K562 (cell line): ENCODE measurements around the gene UBXN11. TPM values are rescaled to one million over a fixed set of nuclear protein-coding genes. Genes with fewer than 3 reads are reported as not detected.
A peak's percentile ranks its signal among the peaks of the same experiment; 100 is the strongest.

Source experiments
- ATAC-seq: fragments of 200-7000 bp; cut with Tn5 transposase; 3 replicates; pipeline ENCODE4 v1.9.1; 2020; ENCODE audit warnings: moderate library complexity
- BruUV-seq: library from RNA; stranded (reverse); fragments of 400-500 nt; replicated peaks from 2 replicates; lab custom pipeline; 2021; lab: Mats Ljungman, UMichigan
- CTCF ChIA-PET: fragments of 300-600 bp; formaldehyde crosslinking; extraction: SDS; loops from one replicate; lab custom pipeline; 2021; ENCODE audit warnings: low intra/inter-chr PET ratio; lab: Yijun Ruan, JAX
- POLR2A ChIA-PET: fragments of 300-600, 350-650 bp; sonication (Branson Sonifier 250); formaldehyde crosslinking; extraction: SDS; loops from one replicate; lab custom pipeline; 2021; ENCODE audit warnings: antibody characterized with exemption, inconsistent platforms; lab: Yijun Ruan, JAX
- DNase-seq, 4 experiments: peaks; one replicate each; pipeline versions ENCODE4 v3.0.0 to v3.0.0-alpha.2; 2011 to 2018; ENCODE audit warnings: low spot score in 3 of 4, mixed read lengths in 3 of 4; ENCODE audit errors: extremely low read depth in 1 of 4
- FAIRE-seq: peaks from 2 replicates; lab custom pipeline; 2011; peaks lifted over from hg19 to GRCh38; lab: Jason Lieb, UNC
- H2AFZ ChIP-seq: 2 replicates; pipeline ENCODE4 v1.6.0; 2011; ENCODE audit warnings: low read depth, low read length, control low read depth, inconsistent platforms
- H3K27ac ChIP-seq: fragments of 200-600 bp; 3 replicates; pipeline ENCODE4 v1.8.0; 2011; ENCODE audit warnings: low read depth, mild to moderate bottlenecking, control low read depth, inconsistent platforms, low read length, moderate library complexity, mixed read lengths; ENCODE audit errors: extremely low read depth
- H3K27me3 ChIP-seq, 2 experiments: fragments of 300-600 bp in 1 of 2; 2 replicates in 1 of 2; 3 replicates in 1 of 2; pipeline versions ENCODE4 v1.6.0 to v1.8.0; 2011; ENCODE audit warnings: inconsistent platforms in 2 of 2, low read length in 2 of 2, mild to moderate bottlenecking in 1 of 2, mixed read lengths in 1 of 2, moderate library complexity in 1 of 2; ENCODE audit not compliant: control insufficient read depth in 2 of 2, insufficient read depth in 2 of 2
- H3K36me3 ChIP-seq: fragments of 300-600 bp; 3 replicates; pipeline ENCODE4 v1.8.0; 2011; ENCODE audit warnings: mild to moderate bottlenecking, low read length, inconsistent platforms; ENCODE audit not compliant: control insufficient read depth, insufficient read depth
- H3K4me1 ChIP-seq, 2 experiments: fragments of 200-600 bp in 1 of 2; replicated peaks in 1 of 2; 2 replicates in 1 of 2; 3 replicates in 1 of 2; pipeline versions ENCODE4 v1.5.1 to v1.8.0; 2011; ENCODE audit warnings: inconsistent platforms in 2 of 2, low read length in 2 of 2, mild to moderate bottlenecking in 1 of 2, mixed read lengths in 1 of 2, moderate library complexity in 1 of 2; ENCODE audit not compliant: control insufficient read depth in 2 of 2, insufficient read depth in 2 of 2
- H3K4me2 ChIP-seq: 2 replicates; pipeline ENCODE4 v1.6.1; 2011; ENCODE audit warnings: low read length, control low read depth, inconsistent platforms, mixed read lengths; ENCODE audit not compliant: insufficient read depth
- H3K4me3 ChIP-seq: fragments of 200-600 bp; sonication (generic), shearing (Covaris generic); 2 replicates; pipeline ENCODE4 v1.5.1; 2016; ENCODE audit warnings: control low read depth, inconsistent platforms
- H3K79me2 ChIP-seq: fragments of 200-600 bp; 3 replicates; pipeline ENCODE4 v1.8.0; 2011; ENCODE audit warnings: low read length, inconsistent platforms; ENCODE audit not compliant: control insufficient read depth, insufficient read depth
- H3K9ac ChIP-seq, 2 experiments: 2 replicates each; pipeline versions ENCODE4 v1.6.0 to v1.6.1; 2011; ENCODE audit warnings: low read depth in 2 of 2, low read length in 2 of 2, control low read depth in 1 of 2, inconsistent platforms in 1 of 2, mild to moderate bottlenecking in 1 of 2, mixed read lengths in 1 of 2; ENCODE audit not compliant: insufficient read depth in 1 of 2
- H3K9me1 ChIP-seq: one replicate; pipeline ENCODE4 v1.6.0; 2011; ENCODE audit warnings: inconsistent platforms, mild to moderate bottlenecking, low read length, moderate library complexity; ENCODE audit not compliant: control insufficient read depth, insufficient read depth
- H3K9me3 ChIP-seq: replicated peaks from 2 replicates; pipeline ENCODE4 v1.5.1; 2011; ENCODE audit warnings: low read depth, low read length, inconsistent platforms; ENCODE audit not compliant: control insufficient read depth, insufficient read depth
- H4K20me1 ChIP-seq: replicated peaks from 2 replicates; pipeline ENCODE4 v1.6.1; 2011; ENCODE audit warnings: low read length, inconsistent platforms, mixed read lengths; ENCODE audit not compliant: control insufficient read depth, insufficient read depth
- HBP1 ChIP-seq: fragments of 450-650 bp; formaldehyde crosslinking; IDR thresholded peaks from 2 replicates; pipeline ENCODE4 v1.4.0; 2022; ENCODE audit warnings: missing genetic modification characterization
- ID3 ChIP-seq, 2 experiments: fragments of 250-450 bp in 1 of 2; fragments of 450-650 bp in 1 of 2; sonication (Bioruptor Pico) in 1 of 2; IDR thresholded peaks; 2 replicates each; pipeline versions ENCODE4 v1.6.1 to v1.8.0; 2016 to 2021; ENCODE audit warnings: mild to moderate bottlenecking in 2 of 2, moderate library complexity in 2 of 2, missing compliant biosample characterization in 1 of 2, missing genetic modification characterization in 1 of 2
- JUND ChIP-seq, 2 experiments: IDR thresholded peaks; 2 replicates in 1 of 2; 3 replicates in 1 of 2; pipeline ENCODE4 v1.6.1; 2011; ENCODE audit warnings: borderline replicate concordance in 2 of 2, low read depth in 2 of 2, low read length in 2 of 2, improper control_type of control experiment in 1 of 2, missing biosample characterization in 1 of 2, missing genetic modification characterization in 1 of 2, missing genetic modification reagents in 1 of 2
- KHSRP ChIP-seq: fragments of 450-650 bp; IDR thresholded peaks from 2 replicates; pipeline ENCODE4 v1.6.1; 2017
- NR2C1 ChIP-seq, 2 experiments: fragments of 450-650 bp; IDR thresholded peaks; 2 replicates each; pipeline ENCODE4 v1.6.1; 2017; ENCODE audit warnings: mild to moderate bottlenecking in 2 of 2, antibody characterized with exemption in 1 of 2, inconsistent platforms in 1 of 2, missing compliant biosample characterization in 1 of 2, missing genetic modification characterization in 1 of 2
- TEAD1 ChIP-seq, 2 experiments: fragments of 450-650 bp in 1 of 2; sonication (generic) in 1 of 2; formaldehyde crosslinking; IDR thresholded peaks; 2 replicates each; pipeline versions ENCODE4 v1.4.0 to v1.8.0; 2020 to 2022; ENCODE audit warnings: mild to moderate bottlenecking in 2 of 2, missing genetic modification reagents in 1 of 2
- ZBTB2 ChIP-seq: fragments of 450-650 bp; IDR thresholded peaks from 2 replicates; pipeline ENCODE4 v1.6.1; 2016; ENCODE audit warnings: antibody characterized with exemption
- ZBTB33 ChIP-seq: sonication (generic); formaldehyde crosslinking; IDR thresholded peaks from 2 replicates; pipeline ENCODE4 v1.8.1; 2023; ENCODE audit warnings: mild to moderate bottlenecking, missing genetic modification reagents
- ZBTB8A ChIP-seq: fragments of 450-650 bp; IDR thresholded peaks from 2 replicates; pipeline ENCODE4 v1.6.1; 2018; ENCODE audit warnings: mild to moderate bottlenecking, moderate library complexity; ENCODE audit not compliant: partially characterized antibody
- ZNF146 ChIP-seq: IDR thresholded peaks from one replicate; pipeline ENCODE4 v1.6.1; 2018; ENCODE audit warnings: missing compliant biosample characterization; ENCODE audit not compliant: unreplicated experiment
- WGBS: fragments of 100-300 bp; shearing (Covaris generic); methylation state at CpG from one replicate; pipeline ENCODE4 v1.1.6; 2016; ENCODE audit warnings: low coverage, mixed read lengths; ENCODE audit not compliant: insufficient coverage; ENCODE audit errors: missing lambda C conversion rate; 5-methylcytosine and 5-hydroxymethylcytosine counted together
- in situ Hi-C: fragments of 300-500 bp; cut with MboI; formaldehyde crosslinking; loops from 4 replicates; pipeline ENCODE4 v1.15.0; 2018; ENCODE audit warnings: inconsistent platforms, mixed read lengths
- intact Hi-C: fragments of 100-400 bp; cut with micrococcal nuclease; formaldehyde crosslinking; loops from 2 replicates; pipeline ENCODE4 v1.14.2; 2022
- polyA plus RNA-seq, 8 experiments: library from polyadenylated mRNA; depleted of rRNA in 4 of 8; stranded (reverse) in 5 of 8; unstranded in 3 of 8; fragments of >200 nt; fragmentation: Nextera tagmentation in 2 of 8; fragmentation: Illumina TruSeq in 1 of 8; extraction: Ambion mirVana in 2 of 8; extraction: Trizol in 1 of 8; gene quantifications; 2 replicates each; pipeline versions ENCODE4 v1.2.1 to v1.2.3, GENCODE V29; 2011 to 2014; ENCODE audit warnings: inconsistent platforms in 1 of 8, missing spikeins in 1 of 8
- total RNA-seq, 7 experiments: library from RNA; depleted of rRNA in 6 of 7; stranded (reverse); fragments of >200 nt in 6 of 7; fragmentation: Illumina TruSeq in 2 of 7; extraction: Trizol in 2 of 7; gene quantifications; 2 replicates each; pipeline versions ENCODE4 v1.2.1 to v1.2.3, GENCODE V29; 2011 to 2021; ENCODE audit warnings: low replicate concordance in 1 of 7

The UBXN11 gene
- total and polyA plus RNA-seq, 9 of the 15 experiments (the other 6 are each of a cell fraction or from before 2014, with no cell fraction given) = 0.48 to 34.3 (median 11.3) TPM

- TF ChIP-seq NR2C1 (IDR thresholded peaks at IDR 0.05) (peak; percentile 71), NR2C1 (tag; IDR thresholded peaks at IDR 0.05) (peak; percentile 64), TEAD1 (CRISPR knock-in tag; IDR thresholded peaks at IDR 0.05) (peak in 1 of 2 experiments; percentile 78; a peak in 2 of 4 replicates), JUND (IDR thresholded peaks at IDR 0.05; ENCODE audit: borderline replicate concordance, low read depth, low read length) (peak; percentile 21; the same call in 1 of the 2 replicates), JUND (tag; IDR thresholded peaks at IDR 0.05; ENCODE audit: borderline replicate concordance, low read depth, low read length) (no peak)
- TF ChIP-seq, all 486 proteins: peak for 24
These were observed 45.3 kb upstream of the UBXN11 start (continued) for GRCh38 chr1:26351590-26352337.

GRCh38 chr1:26350701-26351589 lies 44.5 kb upstream of the UBXN11 start:
- Histone ChIP-seq H3K4me3 (no peak overlapping the region), H3K4me1 (peaks cover 23 to 32% of the 10 kb centered on the region in 2 experiments), H3K9me1 (no peaks in the 10 kb centered on the region), H3K9me3 (no peaks in the 10 kb centered on the region), H2AFZ (peak overlapping the region; percentile 81), H3K9ac (peak overlapping the region; percentile 18 to 66; a peak in 2 of 4 replicates), H4K20me1 (no peaks in the 10 kb centered on the region), H3K79me2 (no peaks in the 10 kb centered on the region), H3K27ac (peak overlapping the region; percentile 38; the same call in 2 of the 3 replicates), H3K27me3 (no peaks in the 10 kb centered on the region), H3K4me2 (no peak overlapping the region), H3K36me3 (no peaks in the 10 kb centered on the region)
- peak; percentile 46 for FAIRE-seq
- ChIA-PET POLR2A (interaction anchor here (0.6 to 1.3 kb wide), 3 partner anchors 16 to 66 kb away, joined by 3 to 4 read pairs (median 3); no protein-coding TSS in a partner anchor), CTCF (no interaction called here)
- in situ Hi-C loops (no loop called here), intact Hi-C loops (no loop called here)
- peak in 3 of 4 experiments; percentile 40 to 58 (median 42) for DNase-seq
- peak; percentile 32 for ATAC-seq
- no TSS peak for BruUV-seq
- 67% methylated on average over 9 of the region's 9 CpGs for WGBS
- TF ChIP-seq ZNF146 (no peak), ZBTB8A (no peak), HBP1 (CRISPR knock-in tag) (no peak), KHSRP (no peak), ZBTB33 (CRISPR knock-in tag) (no peak), ID3 (CRISPR knock-in tag; IDR thresholded peaks at IDR 0.05) (no peak), ID3 (tag; IDR thresholded peaks at IDR 0.05) (no peak), ZBTB2 (0 out of 2 replicates have a peak, but pooled peaks have one; percentile 48)
